ENCODE results near the gene MB21D2.
"Not testable (repeated sequence)": the region's sequence is repeated elsewhere in the genome, so short reads cannot be mapped to it uniquely, and the experiment has no call there.

MB21D2 gene

DNA sequence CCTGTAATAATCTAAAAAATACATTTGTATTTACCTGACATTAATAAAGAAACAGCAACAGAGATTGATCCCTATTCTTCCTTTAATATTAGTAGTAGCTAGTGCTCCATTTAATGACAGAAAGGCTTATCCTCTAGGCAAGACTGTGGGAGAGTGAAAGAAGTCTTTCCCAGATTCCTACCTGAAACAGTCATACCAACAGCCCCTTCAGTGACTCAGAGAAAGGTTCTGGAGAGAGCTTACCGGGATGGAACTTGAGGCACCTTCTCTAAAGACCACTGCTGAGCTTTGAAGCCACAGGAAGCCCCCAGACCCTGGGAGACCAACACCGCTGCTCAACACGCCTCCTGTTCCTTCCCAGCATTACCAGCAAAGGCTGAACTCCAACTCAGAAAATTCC is 123.4 kb downstream of the MB21D2 start:
- DNase-seq: no peak

DNA sequence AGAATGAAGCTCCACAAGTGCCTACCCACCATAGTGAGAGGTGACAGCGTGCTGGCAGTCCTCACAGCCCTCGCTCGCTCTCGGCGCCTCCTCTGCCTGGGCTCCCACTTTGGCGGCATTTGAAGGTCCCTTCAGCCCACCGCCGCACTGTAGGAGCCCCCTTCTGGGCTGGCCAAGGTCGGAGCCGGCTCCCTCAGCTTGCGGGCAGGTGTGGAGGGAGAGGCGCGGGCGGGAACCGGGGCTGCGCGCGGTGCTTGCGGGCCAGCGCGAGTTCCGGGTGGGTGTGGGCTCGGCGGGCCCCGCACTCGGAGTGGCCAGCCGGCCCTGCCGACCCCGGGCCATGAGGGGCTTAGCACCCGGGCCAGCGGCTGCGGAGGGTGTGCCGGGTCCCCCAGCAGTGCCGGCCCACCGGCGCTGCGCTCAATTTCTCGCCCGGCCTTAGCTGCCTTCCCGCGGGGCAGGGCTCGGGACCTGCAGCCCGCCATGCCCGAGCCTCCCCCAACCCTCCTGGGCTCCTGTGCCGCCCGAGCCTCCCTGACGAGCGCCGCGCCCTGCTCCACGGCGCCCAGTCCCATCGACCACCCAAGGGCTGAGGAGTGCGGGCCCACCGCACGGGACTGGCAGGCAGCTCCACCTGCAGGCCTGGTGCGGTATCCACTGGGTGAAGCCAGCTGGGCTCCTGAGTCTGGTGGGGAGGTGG is 128.7 kb downstream of the MB21D2 start:
- DNase-seq: not testable (repeated sequence)

DNA sequence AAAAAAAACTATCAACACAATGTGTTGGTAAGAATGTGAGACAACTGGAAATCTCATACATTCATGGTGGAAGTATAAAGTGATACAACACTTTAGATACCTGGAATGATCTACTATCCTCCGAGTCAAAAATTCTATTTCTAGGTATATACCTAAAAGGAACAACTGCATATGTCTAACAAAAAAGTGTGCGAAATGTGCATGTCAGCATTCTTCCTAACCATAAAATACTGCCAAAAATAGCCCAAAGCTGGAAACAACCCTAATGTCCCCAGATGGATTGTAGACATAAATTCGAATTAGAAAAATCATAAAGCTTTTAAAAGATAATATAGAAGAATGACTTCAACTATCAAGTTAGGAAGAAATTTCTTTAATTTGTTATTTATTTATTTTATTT is 139.1 kb downstream of the MB21D2 start:
- no peak for DNase-seq

DNA sequence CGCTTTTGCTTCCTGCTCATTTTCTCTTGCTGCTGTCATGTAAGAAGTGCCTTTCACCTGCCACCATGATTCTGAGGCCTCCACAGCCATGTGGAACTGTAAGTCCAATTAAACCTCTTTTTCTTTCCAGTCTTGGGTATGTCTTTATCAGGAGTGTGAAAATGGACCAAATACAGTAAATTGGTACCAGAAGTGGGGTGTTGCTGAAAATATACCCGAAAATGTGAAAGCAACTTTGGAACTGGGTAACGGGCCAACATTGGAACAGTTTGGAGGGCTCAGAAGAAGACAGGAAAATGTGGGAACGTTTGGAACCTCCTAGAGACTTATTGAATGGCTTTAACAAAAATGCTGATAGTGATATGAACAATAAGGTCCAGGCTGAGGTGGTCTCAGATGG is 143.3 kb downstream of the MB21D2 start:
- DNase-seq: not testable (repeated sequence)

DNA sequence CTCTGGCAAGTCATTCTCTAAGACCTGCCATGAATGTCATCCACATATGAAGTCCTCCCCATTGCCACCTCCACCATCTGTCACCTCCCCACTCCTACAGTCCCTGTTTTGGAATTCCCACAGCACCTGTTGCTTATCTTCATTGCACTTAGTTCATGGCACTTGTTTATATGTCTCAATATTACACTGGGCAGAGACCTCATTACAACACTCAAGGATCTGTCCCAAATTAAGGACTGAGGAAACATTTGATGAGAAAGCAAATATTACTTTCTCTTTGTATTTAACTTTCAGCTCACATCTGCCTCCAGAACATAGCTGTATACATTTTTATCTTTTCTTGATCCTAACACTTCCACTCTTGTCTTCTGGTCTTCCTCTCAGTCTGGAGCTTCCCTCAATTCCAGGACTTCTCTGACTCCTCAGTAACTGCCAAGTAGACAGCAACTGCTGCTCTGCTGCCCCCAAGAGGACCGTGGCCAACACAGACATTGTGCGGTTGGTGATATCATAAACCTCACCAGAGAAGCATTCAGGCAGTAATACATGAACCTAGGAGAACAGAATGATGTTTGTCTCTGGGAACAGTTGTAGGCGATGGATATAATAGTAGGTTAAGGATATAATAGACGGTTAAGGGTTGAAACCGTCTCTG is 145.3 kb downstream of the MB21D2 start:
- DNase-seq: peak; percentile 29

DNA sequence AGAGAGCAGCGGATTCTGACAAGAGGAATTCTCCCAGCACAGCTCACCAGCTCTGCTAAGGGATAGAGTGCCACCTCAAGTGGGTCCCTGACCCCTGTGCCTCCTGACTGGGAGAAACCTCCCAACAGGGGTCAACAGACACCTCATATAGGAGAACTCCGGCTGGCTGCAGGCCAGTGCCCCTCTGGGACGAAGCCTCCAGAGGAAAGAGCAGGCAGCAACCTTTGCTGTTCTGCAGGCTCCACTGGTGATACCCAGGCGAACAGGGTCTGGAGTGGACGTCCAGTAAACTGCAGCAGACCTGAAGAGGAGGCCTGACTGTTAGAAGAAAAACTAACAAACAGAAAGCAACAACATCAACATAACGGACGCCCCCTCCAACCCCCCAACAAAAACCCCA is 159.0 kb downstream of the MB21D2 start:
- no peak for DNase-seq

DNA sequence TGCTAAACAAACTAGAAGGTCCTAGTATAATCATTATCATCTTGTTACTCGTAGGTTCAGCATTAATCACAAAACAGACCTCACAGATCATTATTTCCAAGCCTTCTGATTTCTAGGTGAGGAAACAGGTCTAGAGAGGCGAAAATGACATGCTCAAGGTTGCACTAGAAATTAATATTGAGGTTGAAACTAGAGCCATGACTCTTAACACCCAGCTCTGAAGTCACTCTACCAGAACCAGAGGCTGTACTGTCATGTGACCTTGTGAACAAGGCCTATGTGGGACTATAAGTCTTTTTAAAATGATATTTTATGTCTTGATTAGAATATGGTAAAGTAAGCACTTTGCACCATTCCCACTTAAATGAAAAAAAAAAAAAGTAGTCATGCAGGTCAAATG is 166.5 kb downstream of the MB21D2 start:
- no peak for DNase-seq

DNA sequence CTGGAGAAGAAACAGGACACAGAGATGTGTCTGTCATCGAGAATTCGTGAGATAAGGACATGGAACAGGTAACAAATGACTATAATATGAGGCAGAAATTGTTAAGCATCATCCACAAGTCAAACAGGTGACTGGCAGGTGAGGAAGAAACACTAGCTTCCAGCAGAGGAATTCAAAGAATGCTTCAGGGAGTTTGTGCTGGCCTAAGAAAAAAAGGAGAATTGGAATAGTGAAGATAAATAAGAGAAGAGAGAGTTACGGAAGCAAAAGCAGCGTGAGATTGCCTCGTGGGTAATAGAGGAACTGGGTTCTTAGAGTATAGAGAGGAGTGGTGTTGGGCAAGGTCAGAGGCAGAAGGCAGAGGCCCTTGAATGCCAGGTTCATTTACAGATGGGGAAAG is 167.5 kb downstream of the MB21D2 start:
- DNase-seq: no peak

DNA sequence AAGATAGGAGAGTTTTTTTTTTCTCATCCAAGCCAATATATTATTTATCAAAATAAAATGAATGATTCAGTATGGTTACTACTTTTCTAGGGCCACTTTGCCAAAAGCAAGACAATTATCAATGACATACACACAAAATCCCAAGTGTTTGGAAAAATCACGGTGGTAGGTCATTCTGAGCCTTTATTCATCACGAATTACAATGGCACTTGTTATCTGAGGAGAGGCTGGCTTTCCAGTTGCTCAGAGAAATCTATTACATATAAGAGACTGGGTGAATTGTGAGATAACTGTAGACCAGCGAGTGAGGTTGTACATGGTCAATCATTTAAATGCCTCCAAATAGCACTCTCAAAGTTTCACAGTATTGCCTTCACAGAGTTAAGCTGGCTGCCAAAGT is 169.9 kb downstream of the MB21D2 start:
- DNase-seq: no peak

DNA sequence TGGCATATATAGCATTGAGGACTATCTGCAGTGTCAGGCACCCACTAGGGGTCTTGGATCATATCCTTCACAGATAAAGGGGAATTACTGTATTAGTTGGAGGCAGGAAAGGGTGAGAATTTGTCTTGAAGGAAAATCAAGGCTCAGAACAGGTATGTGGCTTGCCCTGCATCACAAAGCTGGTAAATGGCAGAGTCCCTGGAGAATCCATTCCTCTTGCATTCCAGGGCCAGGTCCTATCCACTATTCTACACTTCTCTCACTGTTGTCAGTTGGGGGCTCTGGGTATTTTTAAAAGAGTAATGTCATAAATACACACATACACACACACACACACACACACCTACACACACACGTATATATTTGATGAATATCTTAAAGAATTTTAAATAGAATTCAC is 170.5 kb downstream of the MB21D2 start:
- DNase-seq: no peak

Measured in SHP77 treated with DMSO at 0.1 percent for 48 hours (cell line).